Measurements from ENCODE around the gene KAT7.

Gene KAT7

DNA sequence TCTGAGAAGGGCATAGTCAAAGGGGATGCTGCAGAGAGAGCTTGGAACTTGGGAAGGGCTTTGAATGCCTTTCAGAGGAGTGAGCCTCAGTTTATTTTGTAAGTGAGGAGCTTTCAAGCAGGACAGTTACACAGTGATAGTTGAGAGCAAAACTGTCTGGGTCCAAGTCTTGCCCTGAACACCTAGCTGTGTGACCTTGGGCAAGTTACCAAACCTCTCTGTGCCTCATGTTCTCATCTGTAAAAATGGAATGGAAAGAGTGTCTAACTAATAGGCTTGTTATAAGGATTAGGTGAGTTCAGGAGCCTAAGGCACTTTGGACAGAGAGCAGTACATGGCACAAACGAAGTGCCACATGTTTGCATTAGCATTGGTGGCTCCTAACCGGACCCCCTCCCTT is 86.4 kb downstream of the KAT7 start:
- no peak for DNase-seq

DNA sequence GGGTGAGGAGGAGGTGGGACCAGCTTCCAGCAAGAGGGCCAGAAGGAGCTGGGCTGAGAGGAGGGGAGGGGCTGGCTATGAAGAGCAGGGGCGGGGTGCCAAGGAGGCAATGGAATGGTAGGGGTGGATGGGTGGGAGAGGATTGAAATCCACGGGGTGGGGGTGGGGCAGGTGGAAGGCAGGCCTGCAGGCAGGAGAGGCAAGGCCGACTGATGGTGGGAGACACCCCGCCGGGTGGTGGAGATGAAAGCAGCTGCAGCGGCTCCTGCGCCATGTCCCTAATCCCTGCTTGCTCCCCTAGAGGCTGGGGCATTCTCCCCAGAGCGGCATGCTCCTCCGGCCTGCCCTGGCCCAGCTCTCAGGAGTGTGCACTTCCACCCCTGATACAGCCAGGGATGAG is 87.2 kb downstream of the KAT7 start:
- DNase-seq, result no peak

DNA sequence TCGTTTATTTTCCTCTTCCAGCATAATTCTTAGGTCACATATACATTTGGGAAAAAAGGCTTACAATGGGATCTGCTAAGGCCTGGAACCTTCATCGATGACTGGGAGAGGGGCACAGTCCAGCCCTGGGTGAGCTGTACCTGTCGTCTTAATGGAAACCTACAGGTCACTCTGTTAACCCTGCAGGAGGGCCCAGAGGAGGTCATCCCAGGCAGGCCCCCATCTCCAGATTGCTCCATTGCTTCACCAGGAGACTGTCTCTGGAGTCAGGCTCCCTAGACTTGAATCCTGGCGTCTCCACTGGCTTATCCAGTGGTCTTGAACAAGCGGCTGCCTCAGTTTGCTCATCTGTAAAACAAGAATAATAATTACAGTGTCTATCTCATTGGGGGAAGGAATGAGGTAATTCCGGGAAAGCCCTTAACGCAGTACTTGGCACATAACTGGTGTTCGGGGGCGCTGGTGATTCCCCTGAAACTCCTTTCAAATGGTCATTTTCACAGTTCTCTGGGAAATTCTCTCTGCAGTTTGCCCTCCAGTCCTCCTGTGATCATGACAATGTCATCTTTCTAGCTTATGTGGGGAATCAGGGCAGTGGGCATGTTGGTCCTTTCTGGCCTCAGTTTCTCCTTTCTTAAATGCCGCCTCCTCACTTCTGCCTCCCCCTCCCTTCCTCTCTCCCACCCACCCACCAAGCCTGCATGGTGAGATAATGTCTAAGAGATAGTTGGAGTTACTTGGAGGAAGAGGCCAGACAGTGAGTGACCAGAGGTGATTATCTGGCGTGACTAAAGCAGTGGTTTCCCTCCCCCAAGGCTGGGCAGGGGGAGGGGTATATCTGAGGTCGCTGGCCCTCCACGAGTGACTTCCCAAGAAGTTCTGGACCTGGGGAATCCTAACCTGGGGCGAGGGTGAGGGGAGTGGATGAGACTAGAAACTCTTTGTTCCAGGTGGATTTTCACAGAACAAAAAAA is 90.7 kb downstream of the KAT7 start:
- DNase-seq, result no peak

- DNase-seq, result peak; percentile 90
Observed at GRCh38 chr17:49880291-49881053, 92.0 kb downstream of the KAT7 start.

- DNase-seq, result no peak
Observed at GRCh38 chr17:49881054-49881402, 92.5 kb downstream of the KAT7 start.

GRCh38 chr17:49882434-49882833 is 94.0 kb downstream of the KAT7 start:
- no peak for DNase-seq

Measured in activated CD8-positive, alpha-beta memory T cell treated with anti-CD3 and anti-CD28 coated beads, Interleukin-2, amount 50 U/mL, for 48 hours (primary cell).